Skeletal muscle satellite cell (primary cell): ENCODE results near the gene CFAP100.
A peak's percentile ranks its signal among the peaks of the same experiment; 100 is the strongest.

Experiments used
- H3K27me3 ChIP-seq: 2 replicates; pipeline ENCODE4 v1.7.0; 2013; ENCODE audit warnings: low read length; ENCODE audit not compliant: control insufficient read depth, insufficient read depth
- H3K36me3 ChIP-seq: 2 replicates; pipeline ENCODE4 v1.7.0; 2013; ENCODE audit warnings: mild to moderate bottlenecking, control low read depth, low read length; ENCODE audit not compliant: insufficient read depth
- H3K4me1 ChIP-seq: 2 replicates; pipeline ENCODE4 v1.7.0; 2013; ENCODE audit warnings: low read length; ENCODE audit not compliant: control insufficient read depth, insufficient read depth
- H3K4me2 ChIP-seq: 2 replicates; pipeline ENCODE4 v1.7.0; 2013; ENCODE audit warnings: mild to moderate bottlenecking, low read length
- H3K4me3 ChIP-seq: 2 replicates; pipeline ENCODE4 v1.7.0; 2013; ENCODE audit warnings: low read length
- H3K9ac ChIP-seq: 2 replicates; pipeline ENCODE4 v1.7.0; 2013; ENCODE audit warnings: mild to moderate bottlenecking, low read depth, low read length, moderate library complexity
- H3K9me3 ChIP-seq: replicated peaks from 2 replicates; pipeline ENCODE4 v1.7.0; 2013; ENCODE audit warnings: mild to moderate bottlenecking, control low read depth, low read length

Gene CFAP100

DNA sequence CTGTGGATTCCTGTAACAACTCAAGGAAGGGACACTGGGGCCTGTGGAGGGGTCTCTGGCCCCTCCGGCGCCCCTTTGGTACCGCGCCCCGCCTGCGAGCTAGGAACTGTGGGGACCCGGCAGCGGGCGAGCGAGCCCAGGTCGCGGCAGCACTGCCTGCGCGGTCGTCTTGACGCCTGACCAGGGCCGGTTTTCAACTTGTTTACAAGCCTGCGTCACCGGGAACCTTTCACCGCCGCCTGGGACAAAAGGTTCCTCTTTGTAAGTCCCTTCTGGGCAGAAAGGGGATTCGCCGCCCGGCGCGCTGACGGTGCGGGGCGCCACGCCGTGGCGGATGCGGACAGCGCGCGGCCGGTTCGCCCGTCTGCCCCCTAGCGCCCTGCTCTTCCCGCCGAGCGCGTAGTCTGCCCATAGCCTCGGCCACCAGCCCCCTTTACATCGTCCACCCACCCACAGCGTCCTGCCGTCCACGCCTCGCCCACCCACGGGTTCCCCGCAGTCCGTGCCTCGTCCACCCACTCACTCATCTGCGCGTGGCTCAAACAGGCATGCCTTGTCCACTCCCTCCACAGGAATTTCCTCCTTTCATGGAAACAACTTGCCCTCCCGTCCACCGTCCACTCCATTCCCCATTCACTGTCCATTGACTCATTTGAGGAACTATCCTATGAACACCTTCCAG is 5.5 kb upstream of the CFAP100 start:
- Histone ChIP-seq H3K4me2 (peak overlapping the region; percentile 89), H3K36me3 (no peaks in the 10 kb centered on the region), H3K9ac (peak overlapping the region; percentile 84), H3K9me3 (no peaks in the 10 kb centered on the region), H3K4me1 (peaks cover 9% of the 10 kb centered on the region), H3K4me3 (peak overlapping the region; percentile 68), H3K27me3 (peaks cover 51% of the 10 kb centered on the region)

- Histone ChIP-seq H3K9ac (no peak overlapping the region), H3K27me3 (peaks cover 56% of the 10 kb centered on the region), H3K36me3 (no peaks in the 10 kb centered on the region), H3K4me2 (peak overlapping the region; percentile 89), H3K9me3 (no peaks in the 10 kb centered on the region), H3K4me1 (peaks cover 11% of the 10 kb centered on the region), H3K4me3 (peak overlapping the region; percentile 68)
Measured at GRCh38 chr3:126389794-126390146, 4.9 kb upstream of the CFAP100 start.

DNA sequence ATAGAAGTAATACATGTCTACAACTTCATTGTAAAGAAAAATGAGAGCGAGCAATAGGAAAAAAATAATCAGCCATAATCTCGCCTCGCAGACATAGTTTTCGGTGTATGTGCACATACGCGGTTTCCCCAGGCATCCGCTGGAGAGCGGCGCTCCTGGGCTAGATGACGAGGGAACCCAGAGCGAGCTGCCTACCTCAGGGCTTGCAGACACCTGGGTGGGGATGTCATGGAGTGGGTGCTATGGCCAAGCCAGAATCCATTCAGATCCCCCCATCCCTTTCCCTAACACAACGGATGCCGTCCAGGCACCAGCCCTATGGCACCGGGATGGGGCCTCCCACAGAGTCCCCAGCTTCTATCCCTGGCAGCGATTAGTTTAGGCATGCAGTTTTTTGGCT is 4.5 kb upstream of the CFAP100 start:
- H3K4me1 ChIP-seq = peaks cover 11% of the 10 kb centered on the region
- no peak overlapping the region for H3K4me3 ChIP-seq
- H3K4me2 ChIP-seq = no peak overlapping the region
- H3K9ac ChIP-seq = no peak overlapping the region
- H3K9me3 ChIP-seq = no peaks in the 10 kb centered on the region
- peaks cover 57% of the 10 kb centered on the region for H3K27me3 ChIP-seq
- no peaks in the 10 kb centered on the region for H3K36me3 ChIP-seq

DNA sequence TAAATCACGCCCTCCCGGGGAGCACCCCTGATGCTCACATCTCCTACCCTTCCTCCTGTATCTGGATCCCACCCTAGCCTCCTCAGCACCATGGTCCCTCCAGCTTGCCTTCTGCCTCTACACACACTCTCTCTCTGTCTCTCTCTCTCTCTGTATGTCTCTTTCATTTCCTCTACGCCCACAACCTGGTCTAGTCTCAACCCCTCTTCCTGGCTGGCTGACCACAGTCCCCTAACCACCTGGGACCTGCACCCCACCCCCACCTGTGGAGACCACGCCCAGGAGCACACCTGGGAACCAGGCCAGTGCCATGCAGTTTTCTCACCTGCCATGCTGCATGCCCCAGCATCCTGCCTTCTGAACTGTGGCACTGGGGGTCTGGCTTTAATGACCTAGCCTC is 4.0 kb upstream of the CFAP100 start:
- H3K4me3 ChIP-seq = no peak overlapping the region
- H3K36me3 ChIP-seq = no peaks in the 10 kb centered on the region
- H3K4me2 ChIP-seq = no peak overlapping the region
- peaks cover 11% of the 10 kb centered on the region for H3K4me1 ChIP-seq
- peaks cover 61% of the 10 kb centered on the region for H3K27me3 ChIP-seq
- no peaks in the 10 kb centered on the region for H3K9me3 ChIP-seq
- no peak overlapping the region for H3K9ac ChIP-seq

DNA sequence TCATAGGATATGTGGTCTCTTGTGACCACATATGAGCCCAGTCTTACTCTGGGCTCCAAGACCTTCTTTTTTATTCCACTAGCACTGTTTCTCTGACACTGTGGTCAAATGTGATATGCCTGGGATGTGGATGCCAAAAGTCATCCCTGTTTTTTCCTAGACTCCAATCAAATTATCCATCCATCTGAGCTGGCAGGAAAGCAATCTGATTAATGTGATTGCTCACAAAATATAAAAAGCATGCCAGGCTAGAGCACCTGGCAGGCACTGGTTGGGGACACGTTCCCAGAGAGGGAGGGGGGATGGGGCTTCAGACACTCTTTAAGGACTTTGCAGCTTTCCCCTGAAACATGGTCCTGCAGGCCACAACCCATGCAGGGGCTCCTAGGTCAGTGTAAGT is 3.1 kb upstream of the CFAP100 start:
- Histone ChIP-seq H3K4me1 (peaks cover 11% of the 10 kb centered on the region), H3K9me3 (no peaks in the 10 kb centered on the region), H3K4me2 (no peak overlapping the region), H3K36me3 (no peaks in the 10 kb centered on the region), H3K4me3 (no peak overlapping the region), H3K9ac (no peak overlapping the region), H3K27me3 (peaks cover 69% of the 10 kb centered on the region)

DNA sequence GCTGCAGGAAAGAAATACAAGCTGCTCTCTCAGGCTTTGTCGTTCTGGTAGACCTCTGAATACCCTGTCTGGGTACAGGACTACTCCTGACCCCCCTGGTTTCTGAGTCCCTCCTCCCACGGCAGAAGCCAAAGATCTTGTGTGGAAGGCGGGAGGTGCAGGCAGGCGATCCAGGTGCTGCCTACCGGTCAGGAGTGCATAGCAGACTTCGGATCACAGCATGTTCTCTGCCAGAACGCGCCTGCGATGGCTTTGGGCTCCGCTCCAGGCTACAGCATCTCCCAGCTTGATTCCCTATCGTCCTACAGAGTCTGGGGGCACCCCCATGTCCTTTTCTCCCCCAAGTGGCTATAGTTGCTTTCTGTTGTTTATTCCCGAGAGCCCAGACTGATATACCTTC is 2.5 kb upstream of the CFAP100 start:
- H3K36me3 ChIP-seq = no peaks in the 10 kb centered on the region
- no peak overlapping the region for H3K9ac ChIP-seq
- H3K4me2 ChIP-seq = no peak overlapping the region
- no peaks in the 10 kb centered on the region for H3K9me3 ChIP-seq
- H3K4me3 ChIP-seq = no peak overlapping the region
- peaks cover 11% of the 10 kb centered on the region for H3K4me1 ChIP-seq
- peaks cover 69% of the 10 kb centered on the region for H3K27me3 ChIP-seq

GRCh38 chr3:126393563-126393962 is 1.1 kb upstream of the CFAP100 start:
- Histone ChIP-seq H3K27me3 (peaks cover 69% of the 10 kb centered on the region), H3K9ac (no peak overlapping the region), H3K4me1 (peaks cover 11% of the 10 kb centered on the region), H3K4me3 (no peak overlapping the region), H3K9me3 (no peaks in the 10 kb centered on the region), H3K36me3 (no peaks in the 10 kb centered on the region), H3K4me2 (no peak overlapping the region)

DNA sequence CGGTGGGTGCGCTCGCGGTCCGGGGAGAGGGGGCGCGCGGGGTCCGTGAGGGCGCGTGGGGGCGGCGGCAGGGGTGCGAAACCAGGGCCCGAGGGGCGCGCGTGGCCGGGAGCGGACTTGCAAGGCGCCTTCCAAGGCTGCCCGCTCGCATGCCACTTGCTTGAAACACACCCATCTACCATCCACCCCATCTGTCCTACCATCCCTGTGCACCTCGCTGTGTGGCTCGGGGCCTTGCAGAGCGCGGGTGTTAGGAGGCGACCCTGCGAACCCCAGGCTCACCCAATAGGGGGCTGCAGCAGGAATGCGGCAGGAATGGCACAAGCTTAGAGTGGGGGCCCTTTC is 240 bp downstream of the CFAP100 start:
- Histone ChIP-seq H3K4me1 (peaks cover 3% of the 10 kb centered on the region), H3K9me3 (no peaks in the 10 kb centered on the region), H3K4me3 (no peak overlapping the region), H3K4me2 (peak overlapping the region; percentile 44), H3K27me3 (peaks cover 67% of the 10 kb centered on the region), H3K36me3 (no peaks in the 10 kb centered on the region), H3K9ac (no peak overlapping the region)

GRCh38 chr3:126395846-126396513 is 1.3 kb downstream of the CFAP100 start:
- Histone ChIP-seq H3K9me3 (no peaks in the 10 kb centered on the region), H3K36me3 (no peaks in the 10 kb centered on the region), H3K4me1 (peaks cover 3% of the 10 kb centered on the region), H3K27me3 (peaks cover 57% of the 10 kb centered on the region), H3K4me2 (no peak overlapping the region), H3K9ac (no peak overlapping the region), H3K4me3 (no peak overlapping the region)

GRCh38 chr3:126396536-126396935 is 1.8 kb downstream of the CFAP100 start:
- peaks cover 52% of the 10 kb centered on the region for H3K27me3 ChIP-seq
- H3K4me3 ChIP-seq = no peak overlapping the region
- peaks cover 3% of the 10 kb centered on the region for H3K4me1 ChIP-seq
- no peak overlapping the region for H3K9ac ChIP-seq
- no peaks in the 10 kb centered on the region for H3K36me3 ChIP-seq
- no peak overlapping the region for H3K4me2 ChIP-seq
- H3K9me3 ChIP-seq = no peaks in the 10 kb centered on the region

- Histone ChIP-seq H3K4me3 (no peak overlapping the region), H3K9ac (no peak overlapping the region), H3K9me3 (no peaks in the 10 kb centered on the region)
Measured at GRCh38 chr3:126397610-126398422, 3.1 kb downstream of the CFAP100 start.

More at GRCh38 chr3:126397610-126398422, 3.1 kb downstream of the CFAP100 start:
- no peaks in the 10 kb centered on the region for H3K36me3 ChIP-seq
- peaks cover 3% of the 10 kb centered on the region for H3K4me1 ChIP-seq
- no peak overlapping the region for H3K4me2 ChIP-seq
- peaks cover 44% of the 10 kb centered on the region for H3K27me3 ChIP-seq
